K562 (cell line): ENCODE results near the gene COPS6. TPM values are rescaled to one million over a fixed set of nuclear protein-coding genes. Genes with fewer than 3 reads are reported as not detected.

Experiments used
- ATAC-seq: fragments of 200-7000 bp; cut with Tn5 transposase; 3 replicates; pipeline ENCODE4 v1.9.1; 2020; ENCODE audit warnings: moderate library complexity
- BruUV-seq: library from RNA; stranded (reverse); fragments of 400-500 nt; replicated peaks from 2 replicates; lab custom pipeline; 2021; lab: Mats Ljungman, UMichigan
- CTCF ChIA-PET: fragments of 300-600 bp; formaldehyde crosslinking; extraction: SDS; loops from one replicate; lab custom pipeline; 2021; ENCODE audit warnings: low intra/inter-chr PET ratio; lab: Yijun Ruan, JAX
- POLR2A ChIA-PET: fragments of 300-600, 350-650 bp; sonication (Branson Sonifier 250); formaldehyde crosslinking; extraction: SDS; loops from one replicate; lab custom pipeline; 2021; ENCODE audit warnings: antibody characterized with exemption, inconsistent platforms; lab: Yijun Ruan, JAX
- DNase-seq, 4 experiments: peaks; one replicate each; pipeline versions ENCODE4 v3.0.0 to v3.0.0-alpha.2; 2011 to 2018; ENCODE audit warnings: low spot score in 3 of 4, mixed read lengths in 3 of 4; ENCODE audit errors: extremely low read depth in 1 of 4
- FAIRE-seq: peaks from 2 replicates; lab custom pipeline; 2011; peaks lifted over from hg19 to GRCh38; lab: Jason Lieb, UNC
- H2AFZ ChIP-seq: 2 replicates; pipeline ENCODE4 v1.6.0; 2011; ENCODE audit warnings: low read depth, low read length, control low read depth, inconsistent platforms
- H3K27ac ChIP-seq: fragments of 200-600 bp; 3 replicates; pipeline ENCODE4 v1.8.0; 2011; ENCODE audit warnings: low read depth, mild to moderate bottlenecking, control low read depth, inconsistent platforms, low read length, moderate library complexity, mixed read lengths; ENCODE audit errors: extremely low read depth
- H3K27me3 ChIP-seq, 2 experiments: fragments of 300-600 bp in 1 of 2; 2 replicates in 1 of 2; 3 replicates in 1 of 2; pipeline versions ENCODE4 v1.6.0 to v1.8.0; 2011; ENCODE audit warnings: inconsistent platforms in 2 of 2, low read length in 2 of 2, mild to moderate bottlenecking in 1 of 2, mixed read lengths in 1 of 2, moderate library complexity in 1 of 2; ENCODE audit not compliant: control insufficient read depth in 2 of 2, insufficient read depth in 2 of 2
- H3K36me3 ChIP-seq: fragments of 300-600 bp; 3 replicates; pipeline ENCODE4 v1.8.0; 2011; ENCODE audit warnings: mild to moderate bottlenecking, low read length, inconsistent platforms; ENCODE audit not compliant: control insufficient read depth, insufficient read depth
- H3K4me1 ChIP-seq, 2 experiments: fragments of 200-600 bp in 1 of 2; replicated peaks in 1 of 2; 2 replicates in 1 of 2; 3 replicates in 1 of 2; pipeline versions ENCODE4 v1.5.1 to v1.8.0; 2011; ENCODE audit warnings: inconsistent platforms in 2 of 2, low read length in 2 of 2, mild to moderate bottlenecking in 1 of 2, mixed read lengths in 1 of 2, moderate library complexity in 1 of 2; ENCODE audit not compliant: control insufficient read depth in 2 of 2, insufficient read depth in 2 of 2
- H3K4me2 ChIP-seq: 2 replicates; pipeline ENCODE4 v1.6.1; 2011; ENCODE audit warnings: low read length, control low read depth, inconsistent platforms, mixed read lengths; ENCODE audit not compliant: insufficient read depth
- H3K4me3 ChIP-seq: fragments of 200-600 bp; sonication (generic), shearing (Covaris generic); 2 replicates; pipeline ENCODE4 v1.5.1; 2016; ENCODE audit warnings: control low read depth, inconsistent platforms
- H3K79me2 ChIP-seq: fragments of 200-600 bp; 3 replicates; pipeline ENCODE4 v1.8.0; 2011; ENCODE audit warnings: low read length, inconsistent platforms; ENCODE audit not compliant: control insufficient read depth, insufficient read depth
- H3K9ac ChIP-seq, 2 experiments: 2 replicates each; pipeline versions ENCODE4 v1.6.0 to v1.6.1; 2011; ENCODE audit warnings: low read depth in 2 of 2, low read length in 2 of 2, control low read depth in 1 of 2, inconsistent platforms in 1 of 2, mild to moderate bottlenecking in 1 of 2, mixed read lengths in 1 of 2; ENCODE audit not compliant: insufficient read depth in 1 of 2
- H3K9me1 ChIP-seq: one replicate; pipeline ENCODE4 v1.6.0; 2011; ENCODE audit warnings: inconsistent platforms, mild to moderate bottlenecking, low read length, moderate library complexity; ENCODE audit not compliant: control insufficient read depth, insufficient read depth
- H3K9me3 ChIP-seq: replicated peaks from 2 replicates; pipeline ENCODE4 v1.5.1; 2011; ENCODE audit warnings: low read depth, low read length, inconsistent platforms; ENCODE audit not compliant: control insufficient read depth, insufficient read depth
- H4K20me1 ChIP-seq: replicated peaks from 2 replicates; pipeline ENCODE4 v1.6.1; 2011; ENCODE audit warnings: low read length, inconsistent platforms, mixed read lengths; ENCODE audit not compliant: control insufficient read depth, insufficient read depth
- HDAC2 ChIP-seq: fragments of 450-650 bp; IDR thresholded peaks from 2 replicates; pipeline ENCODE4 v1.6.1; 2016; ENCODE audit warnings: mild to moderate bottlenecking
- NCOA4 ChIP-seq: fragments of 450-650 bp; IDR thresholded peaks from 2 replicates; pipeline ENCODE4 v1.6.1; 2018; ENCODE audit warnings: mild to moderate bottlenecking; ENCODE audit not compliant: partially characterized antibody
- POLR3G ChIP-seq: IDR thresholded peaks from 2 replicates; pipeline ENCODE4 v1.6.1; 2011; ENCODE audit not compliant: insufficient read length, insufficient replicate concordance; ENCODE audit errors: extremely low read depth
- SRSF1 ChIP-seq: fragments of 200-400 bp; formaldehyde crosslinking; IDR thresholded peaks from 2 replicates; pipeline ENCODE4 v1.6.1; 2017; ENCODE audit warnings: mild to moderate bottlenecking, low read depth, low read length, moderate library complexity
- STAG1 ChIP-seq: sonication (generic); formaldehyde crosslinking; IDR thresholded peaks from 2 replicates; pipeline ENCODE4 v1.5.0; 2020; ENCODE audit warnings: missing genetic modification reagents, borderline replicate concordance
- TSC22D4 ChIP-seq: fragments of 450-650 bp; IDR thresholded peaks from 2 replicates; pipeline ENCODE4 v1.6.1; 2016; ENCODE audit warnings: missing genetic modification characterization, missing biosample characterization, control low read depth
- ZNF140 ChIP-seq: fragments of 250-450 bp; sonication (Bioruptor Pico); IDR thresholded peaks from 2 replicates; pipeline ENCODE4 v1.8.0; 2021; ENCODE audit warnings: moderate library complexity, mild to moderate bottlenecking, inconsistent platforms
- ZNF282 ChIP-seq: sonication (generic); formaldehyde crosslinking; IDR thresholded peaks from 2 replicates; pipeline ENCODE4 v1.8.1; 2023; ENCODE audit warnings: missing genetic modification reagents
- ZNF507 ChIP-seq: conservative IDR thresholded peaks from 2 replicates; pipeline ENCODE4 v1.6.1; 2017; ENCODE audit warnings: missing genetic modification characterization, missing compliant biosample characterization
- WGBS: fragments of 100-300 bp; shearing (Covaris generic); methylation state at CpG from one replicate; pipeline ENCODE4 v1.1.6; 2016; ENCODE audit warnings: low coverage, mixed read lengths; ENCODE audit not compliant: insufficient coverage; ENCODE audit errors: missing lambda C conversion rate; 5-methylcytosine and 5-hydroxymethylcytosine counted together
- in situ Hi-C: fragments of 300-500 bp; cut with MboI; formaldehyde crosslinking; loops from 4 replicates; pipeline ENCODE4 v1.15.0; 2018; ENCODE audit warnings: inconsistent platforms, mixed read lengths
- intact Hi-C: fragments of 100-400 bp; cut with micrococcal nuclease; formaldehyde crosslinking; loops from 2 replicates; pipeline ENCODE4 v1.14.2; 2022
- polyA plus RNA-seq, 8 experiments: library from polyadenylated mRNA; depleted of rRNA in 4 of 8; stranded (reverse) in 5 of 8; unstranded in 3 of 8; fragments of >200 nt; fragmentation: Nextera tagmentation in 2 of 8; fragmentation: Illumina TruSeq in 1 of 8; extraction: Ambion mirVana in 2 of 8; extraction: Trizol in 1 of 8; gene quantifications; 2 replicates each; pipeline versions ENCODE4 v1.2.1 to v1.2.3, GENCODE V29; 2011 to 2014; ENCODE audit warnings: inconsistent platforms in 1 of 8, missing spikeins in 1 of 8
- total RNA-seq, 7 experiments: library from RNA; depleted of rRNA in 6 of 7; stranded (reverse); fragments of >200 nt in 6 of 7; fragmentation: Illumina TruSeq in 2 of 7; extraction: Trizol in 2 of 7; gene quantifications; 2 replicates each; pipeline versions ENCODE4 v1.2.1 to v1.2.3, GENCODE V29; 2011 to 2021; ENCODE audit warnings: low replicate concordance in 1 of 7
- TF ChIP-seq, protein P1 (sequence below): fragments of 250-450 bp; sonication (Bioruptor Pico); IDR thresholded peaks from 2 replicates; pipeline ENCODE4 v1.9.0; 2021; ENCODE audit warnings: mild to moderate bottlenecking

Gene COPS6
- total and polyA plus RNA-seq, 9 of the 15 experiments (the other 6 are each of a cell fraction or from before 2014, with no cell fraction given): 63.0 to 331 (median 168) TPM

DNA sequence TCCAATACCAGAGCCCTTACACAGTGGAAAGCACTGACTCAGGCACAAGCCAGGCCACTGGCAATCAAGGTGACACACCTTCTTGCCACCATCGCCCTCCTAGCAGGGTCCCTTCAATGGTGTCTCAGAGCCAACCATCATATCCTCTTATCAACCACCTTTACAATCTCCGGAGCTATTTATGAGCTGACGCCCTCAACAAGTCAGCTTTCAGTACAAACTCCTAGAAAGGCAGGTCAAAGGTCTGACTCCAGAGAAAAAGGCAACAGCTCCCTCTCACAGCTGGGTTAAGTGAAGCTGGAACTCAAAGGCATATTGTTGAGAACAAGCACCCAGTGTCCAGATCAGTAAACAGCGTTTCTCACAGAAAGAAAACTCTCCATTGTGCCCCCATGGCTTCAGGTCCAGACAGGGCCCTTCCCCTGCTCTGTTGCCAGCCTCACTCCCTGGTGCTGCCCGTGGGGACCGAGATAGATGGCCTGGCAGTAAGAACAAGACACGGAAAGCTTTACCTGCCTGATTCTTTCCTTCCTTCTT is 9.7 kb upstream of the COPS6 start:
- BruUV-seq: no TSS peak
- in situ Hi-C loops (no loop called here), intact Hi-C loops (no loop called here)
- H3K27me3 ChIP-seq: no peaks in the 10 kb centered on the region
- peaks cover 4% of the 10 kb centered on the region for H3K9me1 ChIP-seq
- no peaks in the 10 kb centered on the region for H4K20me1 ChIP-seq
- no peak overlapping the region for H3K27ac ChIP-seq
- H3K9me3 ChIP-seq: peaks cover 18% of the 10 kb centered on the region
- H3K4me3 ChIP-seq: no peak overlapping the region
- CTCF ChIA-PET: no interaction called here
- H3K4me2 ChIP-seq: no peak overlapping the region
- FAIRE-seq (no peak), ATAC-seq (no peak), DNase-seq (no peak)
- POLR2A ChIA-PET: interaction anchor here (0.5 to 4.4 kb wide), 6 partner anchors 8 to 21 kb away, joined by 3 to 17 read pairs (median 4); partner anchors contain the start of gene COPS6
- peaks cover 10 to 26% of the 10 kb centered on the region in 2 experiments; a peak in 4 of 5 replicates for H3K4me1 ChIP-seq
- no peak for TF ChIP-seq ZNF507 (tag)
- TF ChIP-seq HDAC2: no peak
- TF ChIP-seq POLR3G: no peak
- TF ChIP-seq ZNF140 (CRISPR knock-in tag): no peak
- TF ChIP-seq ZNF282: no peak
- TF ChIP-seq TSC22D4 (tag): no peak
- TF ChIP-seq STAG1 (CRISPR knock-in tag): no peak
- TF ChIP-seq SRSF1: no peak
- no peak for TF ChIP-seq NCOA4
- TF ChIP-seq, protein P1, sequence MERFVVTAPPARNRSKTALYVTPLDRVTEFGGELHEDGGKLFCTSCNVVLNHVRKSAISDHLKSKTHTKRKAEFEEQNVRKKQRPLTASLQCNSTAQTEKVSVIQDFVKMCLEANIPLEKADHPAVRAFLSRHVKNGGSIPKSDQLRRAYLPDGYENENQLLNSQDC: no peak
- no peak overlapping the region for H2AFZ ChIP-seq
- WGBS: 94% methylated on average over 7 of the region's 7 CpGs
- peaks cover 50% of the 10 kb centered on the region for H3K79me2 ChIP-seq
- H3K36me3 ChIP-seq: peaks cover 60% of the 10 kb centered on the region
- H3K9ac ChIP-seq: peak overlapping the region in 1 of 2 experiments; percentile 53; a peak in 1 of 4 replicates
